Measurements from ENCODE around the gene POU2AF1. TPM values are rescaled to one million over a fixed set of nuclear protein-coding genes. Genes with fewer than 3 reads are reported as not detected.

POU2AF1 gene
- total and polyA plus RNA-seq, 2 of the 13 experiments (the other 11 are each of a cell fraction or from before 2014, with no cell fraction given) = 1.9 to 3.6 TPM

DNA sequence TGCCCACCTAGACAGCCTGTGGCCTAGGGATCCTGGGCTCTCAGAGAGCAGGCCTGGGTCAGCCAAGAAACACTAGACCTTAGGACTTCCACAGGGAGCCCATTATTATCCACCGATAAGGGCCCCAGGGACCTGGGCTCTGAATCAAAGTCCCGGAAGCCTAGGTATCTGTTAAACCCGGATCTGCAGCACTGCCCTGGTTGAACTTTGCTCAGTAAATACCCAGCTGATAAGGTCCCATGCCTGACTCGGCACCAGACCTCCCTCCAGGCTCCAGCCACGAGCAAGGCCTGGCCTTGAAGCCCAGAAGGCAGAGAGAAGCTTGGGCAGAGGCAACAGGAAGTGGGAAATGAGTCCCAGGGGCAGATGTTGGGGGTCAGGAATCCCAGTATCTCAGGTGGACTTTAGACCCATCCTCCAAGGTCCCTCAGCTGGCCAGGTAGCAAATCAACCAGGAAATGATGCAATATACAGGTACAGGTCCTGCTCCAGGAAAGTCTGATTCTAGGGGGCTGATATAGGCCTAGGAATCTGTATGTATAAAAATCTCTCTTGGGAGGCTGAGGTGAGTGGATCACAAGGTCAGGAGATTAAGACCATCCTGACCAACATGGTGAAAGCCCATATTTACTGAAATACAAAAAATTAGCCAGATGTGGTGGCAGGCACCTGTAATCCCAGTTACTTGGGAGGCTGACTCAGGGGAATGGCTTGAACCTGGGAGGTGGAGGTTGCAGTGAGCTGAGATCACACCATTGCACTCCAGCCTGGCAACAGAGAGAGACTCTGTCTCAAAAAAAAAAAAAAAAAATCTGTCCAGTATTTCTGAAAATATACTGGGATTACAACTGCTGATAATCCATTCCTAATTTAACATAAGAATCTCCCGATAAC, 18.7 kb downstream of the POU2AF1 start (continued):
- TF ChIP-seq FOXP1 (IDR thresholded peaks at IDR 0.05) (no peak), FOXP1 (CRISPR knock-in tag; IDR thresholded peaks at IDR 0.05) (peak; percentile 90), ZNF878 (CRISPR knock-in tag; IDR thresholded peaks at IDR 0.05) (peak; percentile 99), FOXK1 (CRISPR knock-in tag; IDR thresholded peaks at IDR 0.05; ENCODE audit: borderline replicate concordance, low read depth) (peak; percentile 83), ARNTL (CRISPR knock-in tag; IDR thresholded peaks at IDR 0.05) (peak; percentile 97), ZNF883 (CRISPR knock-in tag; IDR thresholded peaks at IDR 0.05; ENCODE audit: not compliant biosample characterization) (peak; percentile 73), RFXANK (CRISPR knock-in tag; IDR thresholded peaks at IDR 0.05) (no peak; the same call in 1 of the 2 replicates), ZNF225 (CRISPR knock-in tag; IDR thresholded peaks at IDR 0.05) (no peak; the same call in 1 of the 2 replicates), SOX6 (IDR thresholded peaks at IDR 0.05) (no peak), SOX6 (CRISPR knock-in tag; IDR thresholded peaks at IDR 0.05) (peak; percentile 98), LBX2 (CRISPR knock-in tag; IDR thresholded peaks at IDR 0.05; ENCODE audit: borderline replicate concordance) (no peak), FOXM1 (CRISPR knock-in tag; IDR thresholded peaks at IDR 0.05) (no peak), SP2 (CRISPR knock-in tag; IDR thresholded peaks at IDR 0.05) (no peak), ZNF501 (CRISPR knock-in tag; IDR thresholded peaks at IDR 0.05) (peak; percentile 97), ZNF282 (IDR thresholded peaks at IDR 0.05; ENCODE audit: partially characterized antibody) (no peak), KDM6A (CRISPR knock-in tag; IDR thresholded peaks at IDR 0.05; ENCODE audit: low read depth) (peak; percentile 98)
- TF ChIP-seq, protein P1, sequence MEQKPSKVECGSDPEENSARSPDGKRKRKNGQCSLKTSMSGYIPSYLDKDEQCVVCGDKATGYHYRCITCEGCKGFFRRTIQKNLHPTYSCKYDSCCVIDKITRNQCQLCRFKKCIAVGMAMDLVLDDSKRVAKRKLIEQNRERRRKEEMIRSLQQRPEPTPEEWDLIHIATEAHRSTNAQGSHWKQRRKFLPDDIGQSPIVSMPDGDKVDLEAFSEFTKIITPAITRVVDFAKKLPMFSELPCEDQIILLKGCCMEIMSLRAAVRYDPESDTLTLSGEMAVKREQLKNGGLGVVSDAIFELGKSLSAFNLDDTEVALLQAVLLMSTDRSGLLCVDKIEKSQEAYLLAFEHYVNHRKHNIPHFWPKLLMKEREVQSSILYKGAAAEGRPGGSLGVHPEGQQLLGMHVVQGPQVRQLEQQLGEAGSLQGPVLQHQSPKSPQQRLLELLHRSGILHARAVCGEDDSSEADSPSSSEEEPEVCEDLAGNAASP (CRISPR knock-in tag; IDR thresholded peaks at IDR 0.05; ENCODE audit: borderline replicate concordance) = peak; percentile 95
- TF ChIP-seq, protein P2, sequence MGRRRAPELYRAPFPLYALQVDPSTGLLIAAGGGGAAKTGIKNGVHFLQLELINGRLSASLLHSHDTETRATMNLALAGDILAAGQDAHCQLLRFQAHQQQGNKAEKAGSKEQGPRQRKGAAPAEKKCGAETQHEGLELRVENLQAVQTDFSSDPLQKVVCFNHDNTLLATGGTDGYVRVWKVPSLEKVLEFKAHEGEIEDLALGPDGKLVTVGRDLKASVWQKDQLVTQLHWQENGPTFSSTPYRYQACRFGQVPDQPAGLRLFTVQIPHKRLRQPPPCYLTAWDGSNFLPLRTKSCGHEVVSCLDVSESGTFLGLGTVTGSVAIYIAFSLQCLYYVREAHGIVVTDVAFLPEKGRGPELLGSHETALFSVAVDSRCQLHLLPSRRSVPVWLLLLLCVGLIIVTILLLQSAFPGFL (CRISPR knock-in tag; IDR thresholded peaks at IDR 0.05) = no peak
- TF ChIP-seq, protein P3, sequence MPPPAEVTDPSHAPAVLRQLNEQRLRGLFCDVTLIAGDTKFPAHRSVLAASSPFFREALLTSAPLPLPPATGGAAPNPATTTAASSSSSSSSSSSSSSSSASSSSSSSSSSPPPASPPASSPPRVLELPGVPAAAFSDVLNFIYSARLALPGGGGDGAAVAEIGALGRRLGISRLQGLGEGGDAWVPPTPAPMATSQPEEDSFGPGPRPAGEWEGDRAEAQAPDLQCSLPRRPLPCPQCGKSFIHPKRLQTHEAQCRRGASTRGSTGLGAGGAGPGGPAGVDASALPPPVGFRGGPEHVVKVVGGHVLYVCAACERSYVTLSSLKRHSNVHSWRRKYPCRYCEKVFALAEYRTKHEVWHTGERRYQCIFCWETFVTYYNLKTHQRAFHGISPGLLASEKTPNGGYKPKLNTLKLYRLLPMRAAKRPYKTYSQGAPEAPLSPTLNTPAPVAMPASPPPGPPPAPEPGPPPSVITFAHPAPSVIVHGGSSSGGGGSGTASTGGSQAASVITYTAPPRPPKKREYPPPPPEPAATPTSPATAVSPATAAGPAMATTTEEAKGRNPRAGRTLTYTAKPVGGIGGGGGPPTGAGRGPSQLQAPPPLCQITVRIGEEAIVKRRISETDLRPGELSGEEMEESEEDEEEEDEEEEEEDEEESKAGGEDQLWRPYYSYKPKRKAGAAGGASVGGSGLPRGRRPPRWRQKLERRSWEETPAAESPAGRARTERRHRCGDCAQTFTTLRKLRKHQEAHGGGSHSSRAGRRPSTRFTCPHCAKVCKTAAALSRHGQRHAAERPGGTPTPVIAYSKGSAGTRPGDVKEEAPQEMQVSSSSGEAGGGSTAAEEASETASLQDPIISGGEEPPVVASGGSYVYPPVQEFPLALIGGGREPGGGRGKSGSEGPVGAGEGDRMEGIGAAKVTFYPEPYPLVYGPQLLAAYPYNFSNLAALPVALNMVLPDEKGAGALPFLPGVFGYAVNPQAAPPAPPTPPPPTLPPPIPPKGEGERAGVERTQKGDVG (CRISPR knock-in tag; IDR thresholded peaks at IDR 0.05; ENCODE audit: borderline replicate concordance) = peak; percentile 98
